ENCODE results near the gene MYO3A.

GRCh38 chr10:26254616-26255015, 320.6 kb downstream of the MYO3A start:
- no peak for TF ChIP-seq CTCF (conservative IDR thresholded peaks at IDR 0.05)
- no peak for TF ChIP-seq ZFX (IDR thresholded peaks at IDR 0.05)
